Measurements from ENCODE around the gene TULP4.
"Not testable (repeated sequence)": the region's sequence is repeated elsewhere in the genome, so short reads cannot be mapped to it uniquely, and the experiment has no call there.

TULP4 gene

DNA sequence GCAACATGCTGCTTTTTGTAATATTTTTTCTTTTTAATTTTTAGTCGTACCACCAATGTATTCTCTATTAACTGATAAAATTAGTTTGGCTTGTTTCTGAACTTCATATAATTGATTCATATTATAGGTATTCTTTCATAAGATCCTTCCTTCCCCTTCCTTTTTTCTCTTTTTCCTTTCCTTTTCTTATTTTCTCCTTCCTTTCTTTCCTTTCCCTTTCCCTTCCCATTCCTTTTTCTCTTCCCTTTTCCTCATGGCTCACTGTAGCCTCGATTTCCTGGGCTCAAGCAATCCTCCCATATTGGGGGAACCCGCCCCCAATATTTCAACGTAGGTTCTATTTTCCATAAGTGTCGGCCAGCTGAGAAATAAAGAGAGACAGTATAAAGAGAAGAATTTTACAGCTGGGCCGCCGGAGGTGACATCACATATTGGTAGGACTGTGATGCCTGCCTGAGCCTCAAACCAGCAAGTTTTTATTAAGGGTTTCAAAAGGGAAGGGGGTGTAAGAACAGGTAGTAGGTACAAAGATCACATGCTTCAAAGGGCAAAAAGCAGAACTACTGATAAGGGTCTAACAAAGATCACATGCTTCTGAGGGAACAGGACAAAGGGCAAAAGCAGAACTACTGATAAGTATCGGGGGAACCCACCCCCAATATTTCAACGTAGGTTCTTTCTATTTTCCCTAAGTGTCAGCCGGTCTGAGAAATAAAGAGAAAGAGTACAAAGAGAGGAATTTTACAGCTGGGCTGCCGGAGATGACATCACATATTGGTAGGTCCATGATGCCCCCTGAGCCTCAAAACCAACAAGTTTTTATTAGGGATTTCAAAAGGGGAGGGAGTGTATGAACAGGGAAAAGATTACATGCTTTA lies 16.1 kb upstream of the TULP4 start:
- not testable (repeated sequence) for DNase-seq

DNA sequence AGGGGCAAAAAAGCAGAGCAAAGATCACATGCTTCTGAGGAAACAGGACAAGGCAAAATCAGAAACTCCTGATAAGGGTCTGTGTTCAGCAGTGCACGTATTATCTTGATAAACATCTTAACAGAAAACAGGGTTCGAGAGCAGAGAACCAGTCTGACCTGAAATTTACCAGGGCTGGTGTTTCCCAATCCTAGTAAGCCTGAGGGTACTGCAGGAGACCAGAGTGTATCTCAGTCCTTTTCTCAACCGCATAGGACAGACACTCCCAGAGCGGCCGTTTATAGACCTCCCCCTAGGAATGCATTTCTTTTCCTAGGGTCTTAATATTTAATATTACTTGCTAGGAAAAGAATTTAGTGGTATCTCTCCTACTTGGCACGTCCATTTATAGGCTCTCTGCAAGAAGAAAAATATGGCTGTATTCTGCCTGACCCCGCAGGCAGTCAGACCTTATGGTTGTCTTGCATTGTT lies 15.4 kb upstream of the TULP4 start:
- not testable (repeated sequence) for DNase-seq

DNA sequence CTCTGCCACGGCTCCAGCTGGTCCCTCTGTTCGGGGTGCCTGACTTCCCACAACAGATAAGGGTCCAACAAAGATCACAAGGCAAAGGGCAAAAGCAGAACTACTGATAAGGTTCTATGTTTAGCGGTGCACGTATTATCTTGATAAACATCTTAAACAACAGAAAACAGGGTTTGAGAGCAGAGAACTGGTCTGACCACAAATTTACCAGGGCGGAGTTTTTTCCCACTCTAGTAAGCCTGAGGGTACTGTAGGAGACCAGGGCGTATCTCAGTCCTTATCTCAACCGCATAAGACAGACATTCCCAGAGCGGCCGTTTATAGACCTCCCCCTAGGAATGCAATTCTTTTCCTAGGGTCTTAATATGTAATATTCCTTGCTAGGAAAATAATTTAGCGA lies 14.6 kb upstream of the TULP4 start:
- DNase-seq, result not testable (repeated sequence)

DNA sequence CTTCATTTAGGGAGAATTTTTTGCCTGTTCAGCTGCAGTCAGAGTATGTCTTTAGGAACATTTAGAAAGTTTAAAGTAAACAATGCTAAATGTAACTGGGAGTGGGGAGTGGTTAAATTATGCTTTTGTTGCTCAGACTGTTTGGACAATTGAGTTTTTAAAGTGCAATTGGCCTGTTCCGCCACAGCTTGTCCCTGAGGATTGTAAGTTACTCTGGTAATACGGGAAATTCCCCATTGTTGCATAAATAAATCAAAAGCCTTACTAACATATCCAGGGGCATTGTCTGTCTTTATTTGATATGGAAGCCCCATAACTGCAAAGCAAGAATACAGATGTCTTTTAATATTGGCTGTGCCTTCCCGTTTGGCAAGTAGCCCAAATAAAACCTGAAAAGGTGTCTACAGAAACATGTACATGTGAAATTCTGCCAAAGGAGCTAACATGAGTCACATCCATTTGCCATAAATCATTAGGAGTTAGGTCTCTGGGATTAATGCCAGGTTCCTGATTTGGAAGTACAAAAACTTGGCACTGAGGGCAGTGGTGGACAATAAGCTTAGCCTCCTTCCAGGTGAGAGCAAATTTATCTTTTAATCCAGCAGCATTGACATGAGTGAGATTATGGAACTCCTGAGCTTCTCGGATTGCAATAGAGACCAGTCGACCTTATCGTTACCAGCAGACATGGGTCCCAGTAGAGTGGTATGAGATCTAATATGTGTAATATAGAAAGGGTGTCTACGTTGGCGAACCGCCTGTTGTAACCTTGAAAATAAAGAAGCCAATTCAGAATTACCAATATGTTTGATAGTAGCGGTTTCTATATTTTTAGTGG lies 11.7 kb upstream of the TULP4 start:
- DNase-seq, result peak in 1 of 2 experiments; percentile 31

DNA sequence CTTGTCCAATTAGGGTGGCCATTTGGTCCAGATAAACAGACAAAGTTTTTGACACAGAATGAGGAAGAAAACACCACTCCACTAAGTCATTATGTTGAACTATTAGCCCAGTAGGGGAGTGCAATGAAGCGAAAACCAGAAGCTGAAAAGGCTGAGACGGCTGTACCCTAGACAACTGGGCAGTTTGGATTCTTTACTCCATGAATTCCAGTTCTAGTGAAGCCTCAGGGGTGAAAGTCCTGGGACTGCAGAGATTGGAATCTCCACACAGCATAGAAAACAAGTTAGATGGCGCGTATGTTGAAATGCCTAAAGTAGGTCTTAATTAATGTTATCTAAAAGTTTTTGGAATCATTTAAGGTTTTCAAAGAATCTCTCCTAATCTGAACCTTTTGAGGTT lies 10.7 kb upstream of the TULP4 start:
- DNase-seq, result not testable (repeated sequence)

DNA sequence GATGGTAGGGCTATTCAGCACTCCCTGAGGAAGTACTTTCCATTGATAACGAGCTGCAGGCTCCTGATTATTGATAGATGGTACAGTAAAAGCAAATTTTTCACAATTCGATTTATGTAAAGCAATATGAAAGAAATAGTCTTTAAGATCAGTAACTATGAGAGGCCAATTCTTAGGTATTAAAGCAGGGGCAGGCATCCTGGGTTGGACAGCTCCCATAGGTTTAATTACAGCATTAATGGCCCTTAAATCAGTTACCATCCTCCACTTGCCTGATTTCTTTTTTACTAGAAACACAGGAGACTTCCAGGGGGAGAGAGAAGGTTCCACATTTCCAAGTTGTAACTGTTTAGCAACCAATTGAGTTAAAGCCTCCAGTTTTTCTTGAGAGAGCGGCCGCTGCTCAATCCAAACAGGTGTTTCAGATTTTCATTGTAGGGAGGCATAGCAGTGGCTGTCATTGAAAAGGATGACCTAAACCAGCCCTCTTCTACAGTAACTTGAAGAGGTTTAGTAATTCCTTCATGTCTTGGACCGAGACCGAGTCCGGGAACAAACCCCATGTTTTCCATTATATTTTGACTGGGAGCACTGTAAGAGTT lies 10.0 kb upstream of the TULP4 start:
- not testable (repeated sequence) for DNase-seq

DNA sequence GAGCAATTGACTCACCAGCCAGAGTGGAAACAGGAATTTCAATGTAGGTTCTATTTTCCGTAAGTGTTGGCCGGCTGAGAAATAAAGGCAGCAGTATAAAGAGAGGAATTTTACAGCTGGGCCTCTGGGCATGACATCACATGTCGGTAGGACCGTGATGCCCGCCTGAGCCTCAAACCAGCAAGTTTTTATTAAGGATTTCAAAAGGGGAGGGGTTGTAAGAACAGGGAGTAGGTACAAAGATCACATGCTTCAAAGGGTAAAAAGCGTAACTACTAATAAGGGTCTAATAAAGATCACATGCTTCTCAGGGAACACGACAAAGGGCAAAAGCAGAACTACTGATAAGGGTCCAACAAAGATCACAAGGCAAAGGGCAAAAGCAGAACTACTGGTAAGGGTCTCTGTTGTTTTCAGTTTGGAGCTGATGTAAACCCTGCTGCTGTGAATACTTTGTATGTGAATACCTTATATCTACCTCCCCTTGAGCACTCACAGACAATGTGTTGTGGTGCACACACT lies 9.0 kb upstream of the TULP4 start:
- no peak for DNase-seq

DNA sequence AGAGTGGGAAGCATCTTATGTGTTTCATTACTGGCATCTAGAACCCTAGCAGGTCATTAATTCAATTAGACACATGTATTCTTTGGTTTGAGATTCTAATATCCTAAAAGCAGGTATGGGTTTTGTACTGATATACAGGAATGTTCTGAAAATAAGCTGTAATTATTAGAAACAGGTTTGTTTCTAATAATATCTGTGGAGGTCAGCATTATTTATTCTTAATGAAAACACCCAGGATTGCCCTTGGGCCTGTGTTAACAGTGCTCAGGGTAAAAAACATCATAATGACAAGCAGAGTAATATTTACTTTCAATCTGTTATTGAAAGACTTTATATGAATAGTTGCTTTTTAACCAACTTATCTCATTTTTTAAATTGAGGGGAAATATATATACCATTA lies 8.0 kb upstream of the TULP4 start:
- no peak for DNase-seq

DNA sequence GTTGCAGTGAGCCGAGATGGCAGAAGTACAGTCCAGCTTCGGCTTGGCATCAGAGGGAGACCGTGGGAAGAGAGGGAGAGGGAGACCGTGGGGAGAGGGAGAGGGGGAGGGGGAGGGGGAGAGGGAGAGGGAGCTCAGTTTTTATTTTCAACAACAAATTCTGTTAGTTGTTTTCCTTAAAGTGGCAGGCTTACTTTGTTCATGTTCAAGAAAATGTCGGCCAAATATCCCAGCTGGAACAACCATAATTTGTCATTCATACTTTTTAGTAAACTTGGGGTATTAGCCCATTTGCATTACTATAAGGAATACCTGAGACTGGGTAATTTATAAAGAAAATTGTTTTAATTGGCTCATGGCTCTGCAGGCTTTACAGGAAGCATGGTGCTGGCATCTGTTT lies 2.5 kb upstream of the TULP4 start:
- DNase-seq, result no peak

DNA sequence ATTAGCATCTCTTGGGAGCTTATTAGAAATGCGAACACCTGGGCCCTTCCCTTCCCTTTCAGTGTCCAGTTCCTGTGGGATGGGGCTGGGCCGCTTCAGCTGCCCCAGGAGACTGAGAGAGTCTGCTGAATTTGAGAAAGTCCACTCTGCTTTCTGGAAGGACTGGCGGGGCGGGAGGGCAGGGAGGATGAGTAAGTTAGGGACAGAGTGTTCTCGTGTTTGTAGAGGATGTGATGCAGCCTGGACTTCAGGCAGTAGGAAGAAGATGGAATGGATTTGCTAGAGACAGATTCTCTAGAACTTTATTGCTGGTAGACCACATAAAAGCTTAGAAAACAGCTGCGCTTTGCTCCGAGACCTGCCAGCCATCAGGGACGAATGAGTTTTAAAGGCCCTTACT lies 1.1 kb upstream of the TULP4 start:
- peak in 1 of 2 experiments; percentile 60 for DNase-seq

DNA sequence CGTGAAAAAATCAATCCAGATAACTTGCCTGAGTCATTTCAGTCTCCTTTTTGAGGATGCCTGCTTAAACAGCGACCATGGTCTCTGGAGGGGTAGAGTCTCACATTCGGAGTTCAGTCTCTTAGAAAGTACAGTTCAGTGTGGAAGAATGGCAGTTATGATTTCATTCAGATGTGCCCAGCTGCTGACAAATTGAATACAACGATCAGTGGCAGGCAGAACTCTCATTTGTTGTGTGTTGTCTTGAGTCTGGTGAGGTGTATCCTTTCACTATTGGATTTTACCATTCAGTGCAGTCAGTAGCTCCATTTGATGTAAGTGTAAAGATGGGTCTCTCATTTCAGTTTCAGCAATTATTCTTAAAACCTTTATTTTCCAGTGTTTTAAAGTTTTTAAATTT lies 639 bp upstream of the TULP4 start:
- DNase-seq, result no peak

DNA sequence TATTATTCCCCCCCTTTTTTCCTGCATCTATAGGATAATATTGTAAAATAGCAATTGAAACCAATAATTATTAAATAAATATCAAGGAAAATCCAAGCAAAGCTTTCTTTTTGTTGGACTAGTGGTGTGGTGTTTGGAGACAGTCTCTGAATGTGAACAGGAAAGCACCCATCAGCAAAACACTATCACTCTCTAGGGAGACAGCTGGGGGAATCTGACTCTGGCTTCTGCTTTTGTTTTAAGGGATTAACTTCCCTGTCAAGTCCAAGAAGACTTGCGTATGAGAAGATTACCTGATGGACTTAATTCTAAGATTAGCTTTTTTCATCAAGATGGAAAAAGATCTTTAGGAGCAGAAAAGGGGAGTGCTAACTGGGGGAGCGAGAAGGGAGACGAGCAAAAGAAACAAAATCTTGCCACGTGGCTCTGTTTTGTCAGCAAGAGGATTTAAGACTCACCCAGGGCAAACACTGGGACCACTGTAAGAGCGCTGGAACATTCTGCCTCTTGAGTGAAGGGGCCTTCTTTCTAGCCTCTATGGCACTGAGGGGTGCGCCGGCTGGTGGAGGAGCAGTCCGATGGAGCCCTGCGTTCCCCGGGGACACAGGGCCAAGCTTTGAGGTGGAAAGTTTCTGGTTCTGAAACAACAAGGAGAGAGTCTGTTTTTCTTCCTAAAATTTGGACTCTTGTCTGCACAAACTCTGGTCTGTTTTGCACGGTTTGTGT lies 570 bp downstream of the TULP4 start:
- peak; percentile 95 to 96 for DNase-seq

DNA sequence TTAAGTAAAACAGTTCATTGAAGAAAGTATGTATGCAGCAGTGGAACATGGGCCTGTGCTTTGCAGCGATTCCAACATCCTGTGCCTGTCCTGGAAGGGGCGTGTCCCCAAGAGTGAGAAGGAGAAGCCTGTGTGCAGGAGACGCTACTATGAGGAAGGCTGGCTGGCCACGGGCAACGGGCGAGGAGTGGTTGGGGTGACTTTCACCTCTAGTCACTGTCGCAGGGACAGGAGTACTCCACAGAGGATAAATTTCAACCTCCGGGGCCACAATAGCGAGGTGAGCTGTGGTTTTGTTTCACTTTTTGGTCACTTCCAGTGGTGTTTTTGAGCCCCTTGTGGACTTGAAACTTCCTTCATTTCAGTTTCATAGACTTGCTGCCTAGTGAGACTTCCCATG lies 1.7 kb downstream of the TULP4 start:
- peak in 1 of 2 experiments; percentile 23 for DNase-seq

DNA sequence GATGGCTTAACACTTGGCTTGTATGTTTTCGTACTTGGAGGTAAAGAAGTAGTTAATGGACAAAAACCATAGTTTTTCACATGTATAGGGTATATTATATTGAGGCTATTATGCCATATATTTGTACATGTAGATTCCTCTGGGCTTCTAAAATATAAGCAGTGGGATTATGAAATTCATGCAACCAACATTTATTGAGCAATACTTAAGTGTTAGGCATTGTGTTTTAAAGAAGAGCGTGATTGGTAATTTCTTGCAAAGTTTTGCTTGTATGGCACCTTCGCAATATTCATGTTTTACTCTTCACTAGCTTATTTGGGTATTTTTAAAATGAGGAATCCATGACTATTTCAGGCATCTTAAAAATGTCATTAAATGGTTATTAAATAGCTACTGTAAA lies 2.5 kb downstream of the TULP4 start:
- DNase-seq, result no peak

DNA sequence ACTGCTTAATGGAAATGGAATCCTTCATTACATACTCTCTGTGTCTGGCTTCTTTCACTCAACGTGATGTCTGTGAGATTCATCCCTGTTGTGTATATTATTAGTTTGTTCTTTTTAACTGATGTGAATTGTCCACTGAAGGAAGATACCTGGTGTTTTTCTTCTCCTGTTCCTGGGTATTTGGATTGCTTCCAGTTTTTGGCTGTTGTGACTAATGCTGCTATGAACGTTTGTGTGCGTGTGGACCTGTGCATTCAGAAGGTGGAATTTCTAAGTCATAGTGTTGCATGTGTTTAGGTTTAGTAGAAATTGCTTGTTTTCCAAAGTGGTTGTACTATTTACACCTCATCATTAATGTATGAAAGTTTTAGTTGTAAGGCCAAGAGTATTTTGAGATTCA lies 3.8 kb downstream of the TULP4 start:
- DNase-seq, result no peak

DNA sequence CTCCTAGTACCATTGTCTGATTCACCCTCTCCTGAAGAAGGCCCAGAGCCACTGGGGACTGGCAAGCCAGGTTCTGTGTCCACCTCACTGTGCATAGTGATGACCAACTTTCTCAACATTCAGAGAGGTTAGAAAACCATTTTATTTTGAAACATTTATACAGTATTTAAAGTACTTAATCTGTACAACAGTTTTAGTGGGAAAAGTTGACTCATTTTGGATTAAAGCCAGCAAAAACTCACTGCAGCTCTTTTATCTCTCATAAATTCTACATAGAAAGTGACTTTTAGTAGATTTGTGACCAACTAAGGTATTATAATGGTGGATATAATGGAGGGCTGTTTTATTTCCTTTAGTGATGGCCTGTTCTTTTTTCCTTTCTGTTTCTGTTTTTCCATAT lies 9.7 kb downstream of the TULP4 start:
- DNase-seq, result no peak

DNA sequence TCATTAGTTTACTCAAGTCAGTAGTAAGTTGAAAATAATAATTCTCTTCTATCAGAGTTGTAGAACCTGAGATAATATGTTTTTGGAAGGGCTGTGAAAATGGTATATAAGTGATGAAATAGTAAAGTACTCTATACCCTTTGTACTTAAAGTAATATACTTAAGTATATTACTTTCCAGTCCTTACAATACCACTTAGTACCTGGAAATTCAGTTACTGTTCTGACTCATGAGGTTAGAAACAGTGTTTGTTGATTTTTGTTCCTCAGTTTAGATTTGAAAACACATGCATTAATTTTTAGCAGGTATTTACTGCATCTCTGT lies 10.1 kb downstream of the TULP4 start:
- DNase-seq, result no peak

DNA sequence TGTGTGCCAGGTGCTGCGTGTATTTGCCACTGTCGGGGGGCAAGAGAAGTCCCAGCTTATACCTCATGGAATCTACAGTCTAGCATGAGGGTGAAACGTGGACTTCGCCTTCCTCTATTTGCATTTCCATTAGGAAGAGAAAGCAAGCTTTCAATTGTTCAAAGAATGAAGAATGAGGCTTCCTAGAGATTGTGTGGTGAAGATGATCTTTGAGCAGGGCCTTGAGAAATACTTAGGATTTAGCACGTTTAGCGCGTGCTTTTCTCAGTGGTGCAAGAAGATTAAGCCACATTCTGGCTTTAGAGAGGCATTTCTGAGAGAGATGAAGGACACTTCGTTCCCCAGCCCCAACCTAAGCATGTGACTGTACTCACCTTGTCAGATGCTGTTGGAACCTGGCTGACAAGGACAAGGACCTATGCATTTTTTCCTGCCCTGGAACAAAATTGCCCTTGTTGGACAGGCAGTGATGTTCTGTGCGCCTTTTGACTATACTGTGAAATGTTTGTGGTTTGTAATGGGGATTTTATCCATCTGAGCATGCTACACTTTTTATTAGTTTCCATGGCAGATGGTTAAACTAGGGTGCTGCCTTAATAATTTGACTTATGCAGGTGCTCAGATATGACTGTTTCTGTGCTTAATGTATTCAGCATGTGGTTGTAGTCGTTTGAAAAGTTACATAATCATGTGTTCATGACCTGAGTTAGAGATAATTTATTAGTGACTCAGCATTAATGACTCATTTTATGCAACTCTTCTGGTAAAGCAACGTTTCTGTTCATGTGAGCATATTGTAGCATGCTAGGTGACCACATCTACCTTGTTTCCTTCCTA lies 10.7 kb downstream of the TULP4 start:
- DNase-seq, result peak in 1 of 2 experiments; percentile 47

DNA sequence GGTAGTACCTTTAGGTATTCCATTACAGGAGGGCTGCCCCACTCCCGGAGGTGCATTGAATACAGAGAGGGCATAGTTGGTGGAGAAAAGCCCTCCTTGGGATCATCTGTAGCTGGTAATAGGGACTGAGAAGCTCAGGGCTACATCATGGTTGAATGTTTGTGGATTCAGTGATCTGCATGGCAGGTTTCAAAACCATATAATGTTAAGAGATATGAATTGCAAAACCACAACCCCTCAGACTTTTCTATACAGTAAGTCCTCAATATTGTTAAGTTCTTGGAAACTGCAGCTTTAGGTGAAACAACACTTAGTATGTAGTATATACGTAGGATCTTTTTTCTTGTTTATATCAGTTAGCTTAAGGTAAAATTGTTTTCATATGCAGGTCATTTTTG lies 11.3 kb downstream of the TULP4 start:
- DNase-seq, result no peak

DNA sequence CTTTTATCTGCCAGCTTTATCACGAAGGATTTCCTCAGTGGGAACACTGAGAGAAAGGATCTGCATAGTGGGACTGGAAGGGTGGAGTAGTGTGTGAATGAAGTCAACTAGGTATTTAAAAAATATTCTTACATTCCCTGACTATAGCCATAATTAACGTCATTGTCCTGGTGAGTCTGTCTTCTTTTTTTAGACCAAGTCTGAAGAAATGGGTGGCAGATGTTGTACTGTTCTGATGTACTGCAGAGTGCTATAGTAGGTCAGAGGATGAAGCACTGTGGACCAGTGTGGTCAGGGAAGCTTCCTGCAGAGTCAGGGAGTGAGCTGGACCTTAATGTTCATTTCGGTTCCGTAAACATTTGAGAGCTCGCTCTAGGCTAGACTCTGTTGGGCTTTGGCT lies 11.9 kb downstream of the TULP4 start:
- DNase-seq, result no peak

DNA sequence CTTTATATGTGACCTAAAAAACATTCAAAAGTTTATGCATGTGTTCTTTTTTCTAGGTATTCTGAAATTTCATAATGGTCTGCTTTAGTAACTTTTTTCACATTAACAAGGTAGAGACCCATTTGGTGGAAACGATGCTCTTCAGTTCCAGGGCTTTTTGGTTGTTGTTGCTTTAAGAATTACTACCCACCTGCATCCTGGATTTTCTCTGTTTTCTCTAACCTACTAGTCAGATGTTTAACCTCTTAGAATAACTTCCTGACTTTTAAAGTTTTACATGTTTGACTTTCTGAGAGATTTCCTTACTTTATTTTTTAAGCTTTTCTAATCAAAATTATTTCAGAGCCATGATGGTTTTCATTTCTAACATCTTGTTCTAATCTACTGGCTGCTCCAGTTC lies 14.9 kb downstream of the TULP4 start:
- no peak for DNase-seq

DNA sequence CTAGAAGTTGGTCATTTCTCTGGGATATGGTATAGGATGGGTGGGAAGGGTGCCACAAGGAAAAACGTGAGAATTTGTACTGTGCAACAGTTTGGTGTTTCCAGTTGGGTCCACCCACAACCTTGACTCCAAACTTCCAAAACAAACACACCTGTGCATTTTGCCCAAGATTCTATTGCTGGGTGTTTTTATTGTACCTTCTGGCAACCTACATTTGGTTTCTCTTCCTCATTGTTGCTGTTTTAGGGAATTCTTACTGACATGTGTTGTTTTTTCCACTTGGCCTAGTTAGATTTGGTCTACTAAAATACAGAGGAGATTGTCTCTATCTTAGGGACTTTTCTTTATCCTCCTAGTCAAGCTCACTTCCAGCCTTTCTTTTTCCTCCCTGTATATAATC lies 16.7 kb downstream of the TULP4 start:
- no peak for DNase-seq

All from NCI-H524 (cell line).